D341Med (cell line): Measurements from ENCODE around the gene UBR2.
A peak's percentile ranks its signal among the peaks of the same experiment; 100 is the strongest.

Experiments
- DNase-seq: peaks from one replicate; pipeline ENCODE4 v3.0.0; 2012; ENCODE audit warnings: low spot score

UBR2 gene

DNA sequence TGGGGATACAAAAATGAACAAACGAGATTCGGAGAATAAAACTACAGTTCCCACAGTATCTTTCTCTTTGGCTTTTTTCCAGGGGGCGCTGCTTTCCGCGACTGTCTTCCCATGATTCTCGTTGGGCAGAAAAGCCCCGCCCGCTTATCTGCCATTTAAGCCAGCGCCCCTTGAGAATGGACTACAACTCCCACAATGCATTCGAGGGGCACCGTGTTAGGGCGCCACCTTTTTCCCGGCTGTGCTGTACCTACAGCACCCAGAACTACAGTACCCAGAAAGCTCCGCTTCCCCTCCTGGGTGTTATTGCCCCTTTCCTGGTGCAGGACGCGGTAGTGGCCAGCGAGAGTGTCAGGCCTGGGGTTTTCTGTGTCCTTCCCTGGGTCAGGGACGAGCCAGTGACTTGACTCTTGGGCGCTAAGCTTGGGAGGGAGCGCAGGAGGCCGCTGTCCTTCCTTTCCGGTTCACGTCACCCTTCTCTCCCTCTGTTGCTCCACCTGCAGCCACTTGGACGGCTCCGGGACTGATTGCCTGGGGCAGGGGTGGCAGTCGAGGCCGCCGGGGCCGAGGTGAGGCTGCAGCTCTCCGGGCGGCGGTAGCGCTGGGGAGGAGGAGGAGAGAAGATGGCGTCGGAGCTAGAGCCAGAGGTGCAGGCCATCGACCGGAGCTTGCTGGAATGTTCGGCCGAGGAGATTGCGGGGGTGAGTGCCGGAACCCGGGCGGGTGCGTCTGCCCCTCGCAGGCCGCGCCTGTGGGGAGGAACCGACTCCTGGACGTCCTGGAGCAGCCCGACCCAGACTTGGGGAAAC is at the start of gene UBR2:
UBR2 (plus strand) TSS at position 333 of the 809 bp plus-strand sequence; CDS start at position 624, 291 bp downstream.
- DNase-seq: peak; percentile 92

DNA sequence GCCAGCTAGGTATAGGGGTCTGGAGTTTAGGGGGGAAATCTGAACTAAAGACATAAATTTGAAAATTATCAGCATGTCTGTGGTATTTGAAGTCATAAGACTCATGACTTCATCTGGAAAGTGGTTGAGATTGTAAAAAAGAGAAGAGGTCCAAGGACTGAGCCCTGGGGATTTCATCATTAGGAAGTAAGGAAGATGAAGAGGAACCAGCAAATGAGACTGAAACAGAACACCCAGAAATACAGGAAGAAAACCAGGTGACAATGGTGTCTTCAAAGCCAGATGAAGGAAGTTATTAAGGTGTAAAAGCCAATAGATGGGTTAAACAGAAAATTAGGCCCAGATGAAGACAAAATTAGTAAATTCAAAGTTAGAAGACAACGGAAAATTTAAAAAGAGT is 49.1 kb upstream of the UBR2 start:
- no peak for DNase-seq

DNA sequence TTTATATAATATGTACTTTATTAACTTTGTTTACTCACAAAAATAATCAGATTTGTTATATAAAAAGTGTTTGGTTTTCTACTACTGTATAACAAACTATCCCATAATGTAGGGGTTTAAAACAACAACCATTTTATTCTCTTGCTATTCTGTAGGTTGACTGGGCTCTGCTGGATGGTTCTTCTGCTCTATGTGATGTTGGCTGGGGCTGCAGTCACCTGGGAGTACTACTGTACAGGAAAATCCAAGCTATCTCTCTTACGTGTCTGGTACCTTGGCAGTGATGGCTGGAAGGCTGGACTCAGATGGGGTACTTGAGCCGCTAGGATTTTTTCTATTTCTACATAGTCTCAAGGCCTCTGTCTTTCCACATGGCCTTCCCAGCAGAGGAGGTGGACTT is 44.0 kb upstream of the UBR2 start:
- no peak for DNase-seq

DNA sequence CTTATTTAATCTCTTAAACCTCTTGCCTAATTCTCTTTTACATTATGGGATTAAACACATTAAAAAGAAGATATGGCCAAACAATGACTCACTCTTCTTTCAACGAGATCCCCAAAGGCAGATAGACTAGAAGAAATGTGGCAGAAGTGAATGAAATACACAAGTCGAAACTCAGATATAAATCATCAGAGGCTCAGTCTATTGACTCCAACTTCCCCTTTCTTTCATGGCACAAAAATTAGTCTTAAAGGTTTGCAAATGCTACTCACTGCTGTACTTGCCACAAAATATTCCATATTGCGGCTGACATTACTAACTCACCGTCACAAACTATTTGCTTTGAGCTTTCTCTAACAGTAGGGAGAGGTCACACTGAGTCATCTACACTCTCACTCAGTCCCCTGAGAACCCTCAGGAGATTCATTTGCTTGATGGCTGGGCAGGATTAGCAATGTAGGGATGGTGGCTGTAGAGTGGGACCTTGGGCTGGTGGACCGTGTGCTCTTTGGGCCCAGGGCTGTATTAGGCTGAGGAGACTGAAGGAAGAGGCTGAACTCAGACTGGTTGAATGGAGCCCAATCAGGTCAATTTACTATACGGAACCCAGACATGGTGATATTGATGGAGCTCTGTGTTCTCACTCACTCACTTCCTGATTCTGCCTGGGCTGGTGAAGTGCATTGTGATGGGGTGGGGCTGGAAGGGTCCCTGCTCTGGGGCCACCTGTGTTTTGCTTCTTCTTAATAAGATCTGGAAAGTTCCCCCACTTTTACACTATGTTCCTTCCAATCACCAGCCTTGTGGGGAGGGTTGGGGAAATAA is 42.8 kb upstream of the UBR2 start:
- no peak for DNase-seq

DNA sequence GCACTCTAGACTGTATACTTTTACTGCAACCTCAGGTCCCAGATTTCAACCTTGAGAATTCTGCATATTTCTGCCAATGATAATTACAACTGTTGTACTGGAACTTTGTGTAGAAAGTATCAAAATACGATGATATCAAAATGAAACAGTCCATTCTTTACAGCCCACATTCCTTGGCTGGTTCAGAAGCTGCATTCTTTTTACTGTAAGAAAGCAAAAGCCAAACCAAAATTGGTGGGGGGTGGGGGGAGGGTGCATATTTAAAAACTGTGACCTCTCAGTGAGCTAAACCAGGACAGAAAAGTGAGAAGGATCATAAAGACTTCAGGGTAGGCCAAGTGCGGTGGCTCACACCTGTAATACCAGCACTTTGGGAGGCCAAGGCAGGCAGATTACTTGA is 41.8 kb upstream of the UBR2 start:
- no peak for DNase-seq

DNA sequence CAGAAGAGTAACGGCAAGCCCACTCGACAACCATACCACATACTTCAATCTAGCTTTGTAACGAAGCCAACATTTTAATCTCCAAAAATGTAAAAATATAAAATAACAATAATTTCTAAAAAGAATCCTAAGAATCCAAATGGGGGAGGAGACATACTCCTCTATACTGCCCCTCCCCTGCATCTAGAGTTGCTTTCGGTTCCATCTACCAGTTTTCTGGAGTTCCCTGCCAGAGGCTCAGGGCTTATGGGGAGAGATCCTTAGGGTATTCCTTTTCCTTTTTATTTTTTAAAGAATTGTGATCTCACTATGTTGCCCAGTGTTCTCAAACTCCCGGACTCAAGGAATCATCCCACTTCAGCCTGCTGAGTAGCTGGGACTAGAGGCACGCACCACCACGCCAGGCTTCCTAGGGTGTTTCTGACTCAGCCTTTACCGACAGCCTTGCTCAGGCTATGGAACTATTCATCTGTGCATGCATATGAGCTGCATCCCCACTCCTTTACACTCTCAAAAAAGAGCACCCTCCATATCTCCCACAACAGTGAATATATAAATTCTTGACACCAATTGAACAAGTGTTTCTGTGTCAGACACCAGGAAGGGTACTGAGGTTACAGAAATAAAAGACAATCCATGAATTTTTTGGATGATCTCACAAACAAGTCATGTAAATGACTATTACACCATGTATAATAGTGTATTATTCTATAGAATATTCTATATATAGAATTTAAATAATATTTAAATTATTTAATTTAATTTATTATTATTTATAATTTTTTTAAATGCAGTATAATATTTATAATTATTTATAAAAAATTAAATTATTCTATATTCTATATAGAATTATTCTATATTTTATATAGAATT is 40.7 kb upstream of the UBR2 start:
- no peak for DNase-seq

DNA sequence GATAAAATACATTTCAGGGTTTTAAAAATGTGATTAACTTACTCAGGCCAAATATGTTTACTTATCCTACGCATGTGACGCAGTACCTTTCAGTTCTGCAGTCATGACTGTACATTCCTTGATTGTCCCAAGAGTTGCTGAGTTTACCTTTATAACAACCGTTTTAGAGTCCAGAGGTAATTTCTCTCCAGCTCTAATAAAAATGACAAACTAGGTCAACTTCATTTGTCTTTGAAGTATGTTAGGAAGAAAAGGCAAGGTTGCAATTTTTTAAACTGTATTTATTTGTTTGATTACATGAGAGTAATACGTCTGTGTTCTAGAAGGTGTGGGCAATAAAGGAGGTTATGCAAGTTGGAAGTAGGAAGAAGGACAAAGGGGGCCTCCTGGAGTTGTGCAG is 38.6 kb upstream of the UBR2 start:
- no peak for DNase-seq

DNA sequence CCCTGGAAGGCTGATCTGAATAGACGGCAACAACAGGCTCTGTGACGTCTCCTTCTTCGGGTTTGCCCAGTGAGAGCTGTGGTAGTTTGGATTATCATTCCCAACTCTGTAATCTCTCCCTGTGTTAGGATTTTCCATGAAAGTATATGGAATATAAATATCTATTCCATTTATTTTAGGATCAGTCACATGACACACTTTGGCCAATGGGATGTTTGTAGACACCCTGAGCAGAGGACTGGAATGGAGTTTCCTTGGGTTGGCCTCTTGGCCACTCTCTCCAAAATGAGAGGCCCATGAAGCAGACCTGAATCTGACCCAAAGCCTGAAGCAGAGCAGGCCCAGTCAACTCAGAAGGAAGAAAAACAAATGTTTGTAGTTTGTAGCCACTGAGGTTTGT is 37.2 kb upstream of the UBR2 start:
- DNase-seq: no peak

DNA sequence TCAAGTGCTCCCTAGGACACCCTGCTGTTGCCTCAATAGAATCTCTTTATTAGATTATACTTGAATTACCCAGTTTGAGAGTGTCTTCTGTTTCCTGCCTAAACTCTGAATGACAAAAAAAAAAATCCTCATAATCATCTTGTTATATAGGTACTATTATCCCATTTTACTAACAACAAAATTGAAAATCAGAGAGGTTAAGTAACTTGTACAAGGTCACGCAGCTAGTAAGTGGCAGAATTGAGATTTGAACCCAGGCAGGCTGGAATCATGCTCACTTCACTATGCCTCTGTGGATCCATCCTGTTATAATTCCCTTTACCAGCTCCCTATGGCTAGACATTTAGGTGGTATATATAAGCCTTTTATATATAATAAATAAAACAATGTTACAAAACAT is 36.6 kb upstream of the UBR2 start:
- DNase-seq: no peak

DNA sequence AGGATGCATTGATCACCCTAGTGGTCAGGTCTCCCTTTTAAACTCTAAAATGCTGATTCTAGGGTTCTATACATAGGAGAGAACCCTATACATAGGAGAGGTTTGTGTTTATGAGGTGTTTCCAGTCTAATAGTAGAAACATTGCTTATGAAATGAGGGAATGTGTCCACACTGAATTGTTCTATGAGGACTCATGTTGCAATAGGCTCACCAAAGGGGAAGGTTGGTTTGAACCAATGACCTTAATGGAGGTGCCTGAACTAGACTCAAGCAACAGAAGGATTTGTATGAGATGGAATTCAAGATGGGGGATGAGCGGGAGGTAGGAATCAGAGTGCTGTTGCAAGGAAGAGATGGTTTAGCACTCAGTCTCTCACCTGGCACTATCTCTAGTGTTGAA is 33.5 kb upstream of the UBR2 start:
- no peak for DNase-seq

DNA sequence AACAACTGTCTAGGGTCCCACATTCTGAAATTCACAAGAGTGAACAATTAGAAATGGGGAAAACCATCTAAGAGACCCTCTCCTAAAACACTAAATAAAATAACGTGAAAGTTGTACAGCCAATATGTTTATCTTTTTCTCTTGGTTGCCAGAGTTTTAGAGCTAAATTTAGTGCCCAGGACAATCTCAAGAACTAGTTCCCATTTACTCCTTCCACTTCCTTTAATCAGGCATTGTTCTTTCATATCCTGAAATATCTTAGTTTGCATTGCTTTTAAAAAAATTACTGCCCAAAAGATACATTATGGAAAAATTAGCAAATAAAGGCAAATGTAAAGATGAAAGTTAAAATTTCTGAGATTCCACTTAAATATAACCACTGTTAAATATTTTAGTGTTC is 33.1 kb upstream of the UBR2 start:
- no peak for DNase-seq

DNA sequence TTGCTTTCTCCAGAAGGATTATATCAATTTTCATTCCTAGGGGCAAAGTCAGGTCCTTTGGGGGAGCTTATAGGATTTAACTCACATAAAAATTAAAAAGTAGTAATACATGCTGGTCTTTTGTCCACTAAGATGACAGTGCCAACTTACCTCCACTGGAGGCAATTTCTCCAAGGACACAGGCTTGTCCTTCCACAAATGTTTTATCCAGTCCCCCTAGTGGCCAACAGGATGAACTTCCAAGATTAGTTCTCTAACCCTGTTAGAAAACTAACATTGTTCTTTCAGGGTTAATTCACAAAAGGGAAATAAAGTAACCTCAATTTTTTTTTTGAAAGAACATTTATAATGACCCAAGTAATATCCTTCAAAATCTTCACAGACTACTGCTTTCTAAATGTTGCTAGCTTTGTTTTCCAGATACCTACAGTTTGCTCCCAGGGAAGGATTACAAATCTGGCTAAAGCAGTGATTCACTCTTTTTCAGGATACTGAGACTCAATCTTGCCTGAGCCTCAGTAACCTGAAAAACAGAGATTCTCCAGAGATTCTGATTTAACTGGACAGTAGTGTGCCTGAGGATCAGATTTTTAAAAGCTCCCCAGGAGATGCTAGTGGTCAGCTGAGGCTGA is 31.7 kb upstream of the UBR2 start:
- DNase-seq: peak; percentile 58

DNA sequence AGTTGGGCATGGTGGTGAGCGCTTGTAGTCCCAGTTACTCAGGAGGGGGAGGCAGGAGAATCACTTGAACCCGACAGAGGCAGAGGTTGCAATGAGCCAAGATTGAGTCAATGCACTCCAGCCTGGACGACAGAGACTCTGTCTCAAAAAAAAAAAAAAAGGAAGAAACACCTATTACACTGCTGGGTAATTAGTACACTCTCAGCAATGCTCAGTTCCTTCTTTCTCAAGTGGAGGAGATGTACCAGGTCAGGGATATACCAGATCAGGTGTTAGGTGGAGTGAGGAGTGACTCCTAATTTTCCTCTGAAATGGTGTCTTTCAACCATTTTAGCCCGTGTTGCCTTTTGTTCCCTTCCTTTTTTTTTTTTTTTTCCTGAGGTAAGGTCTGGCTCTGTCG is 30.0 kb upstream of the UBR2 start:
- DNase-seq: no peak

DNA sequence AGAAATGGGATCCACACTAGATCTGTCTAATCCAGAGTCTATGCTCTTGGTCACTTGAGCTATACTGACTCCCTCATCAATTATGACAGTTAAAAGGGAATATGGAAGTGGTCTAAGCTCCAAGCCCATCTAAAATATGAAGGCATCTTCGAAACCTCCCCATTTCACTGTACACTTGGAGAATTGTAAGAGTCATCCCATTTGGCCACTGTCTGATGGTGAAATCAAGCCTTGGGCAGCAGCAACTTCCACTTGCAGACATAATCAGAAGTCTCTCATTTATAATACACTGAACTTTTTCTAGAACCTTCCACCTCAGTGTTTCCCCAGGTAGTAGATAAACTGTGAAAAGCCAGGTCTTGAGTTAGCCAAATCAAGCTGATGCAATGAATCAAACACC is 26.3 kb upstream of the UBR2 start:
- no peak for DNase-seq

DNA sequence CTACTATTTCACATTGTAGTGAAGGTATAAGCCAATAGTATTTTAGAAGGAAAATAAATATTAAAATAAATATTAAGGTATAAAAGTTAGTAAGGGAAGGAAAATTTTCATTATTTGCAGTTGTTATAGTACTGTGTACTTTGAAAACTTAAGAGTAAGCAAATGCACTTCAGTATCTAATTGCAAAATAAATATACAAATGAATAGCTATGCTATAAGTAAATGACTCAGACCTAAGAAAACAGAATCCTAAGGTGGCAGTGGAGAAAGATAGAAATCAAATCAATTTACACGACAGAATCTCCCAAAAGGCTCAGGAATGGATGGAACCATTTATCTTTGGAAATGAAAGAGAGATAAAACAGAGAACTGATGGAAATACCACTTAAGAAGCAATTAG is 24.7 kb upstream of the UBR2 start:
- DNase-seq: no peak

DNA sequence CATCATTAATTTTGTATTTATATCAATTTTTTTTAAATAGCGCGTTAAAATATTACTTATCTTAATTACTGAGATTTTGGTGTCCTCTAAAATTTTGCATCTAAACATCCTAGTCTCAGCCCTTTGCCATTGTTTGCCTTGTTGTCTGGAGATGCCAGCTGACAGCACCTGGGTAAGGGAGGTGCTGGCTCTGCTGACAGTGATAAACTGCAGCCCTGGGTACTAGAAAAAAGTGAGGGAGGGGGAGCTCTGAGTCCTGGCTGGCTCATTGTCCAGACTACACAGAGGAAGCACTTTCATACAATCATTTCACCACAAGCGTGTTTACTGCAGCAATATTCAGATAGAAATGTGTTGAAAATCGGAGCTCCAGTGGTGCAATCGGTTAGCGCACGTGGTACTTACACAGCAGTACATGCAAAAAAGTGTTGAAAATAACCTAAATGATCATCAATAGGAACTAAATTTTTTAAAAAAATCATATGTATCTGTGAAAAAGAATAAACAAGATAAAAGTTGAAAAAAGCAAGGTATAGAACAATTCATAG is 18.5 kb upstream of the UBR2 start:
- no peak for DNase-seq

DNA sequence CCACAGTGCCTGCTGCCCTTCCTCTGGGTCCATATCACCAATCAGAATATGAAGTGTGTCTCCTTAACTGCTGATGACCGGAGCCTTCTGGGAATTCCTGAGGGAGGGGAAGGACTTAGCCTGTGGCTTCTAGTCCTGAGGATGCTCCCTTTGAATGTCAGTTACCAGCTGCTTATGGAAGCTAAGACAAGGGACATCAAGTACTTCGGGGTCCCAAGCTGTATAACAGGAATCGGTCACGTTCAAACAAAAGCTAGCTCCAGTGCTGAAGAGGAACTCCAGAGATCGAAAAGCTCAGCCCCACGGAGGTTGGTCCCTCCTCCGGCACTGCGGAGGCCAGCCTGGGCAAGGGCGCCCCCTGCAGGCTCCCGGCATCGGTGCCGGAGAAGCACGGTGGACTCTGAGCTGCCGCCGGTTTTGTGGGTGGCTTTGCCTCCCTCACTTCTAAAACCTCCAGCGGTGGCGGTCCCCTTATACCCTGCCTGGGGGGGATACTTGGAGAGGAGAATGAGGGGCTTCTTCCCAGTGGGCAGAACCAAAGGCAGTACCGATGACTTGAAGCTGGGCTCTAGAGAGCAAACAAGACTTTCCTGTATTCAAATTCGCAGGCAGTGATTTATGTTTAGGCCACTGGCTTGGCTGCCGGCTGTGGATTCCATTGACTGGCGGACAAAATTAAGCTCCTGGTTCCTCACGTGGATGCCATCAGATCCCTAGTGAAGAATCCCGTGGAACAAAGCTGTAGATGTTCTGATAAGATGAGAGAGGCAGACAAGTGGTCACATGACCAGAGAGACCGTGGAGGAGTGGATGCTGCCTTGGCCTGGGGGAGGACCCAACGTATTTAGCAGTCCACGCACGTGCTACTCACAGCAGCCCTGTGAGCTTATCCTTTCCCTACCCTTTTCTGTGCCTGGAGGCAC is 16.2 kb upstream of the UBR2 start:
- DNase-seq: peak; percentile 94

DNA sequence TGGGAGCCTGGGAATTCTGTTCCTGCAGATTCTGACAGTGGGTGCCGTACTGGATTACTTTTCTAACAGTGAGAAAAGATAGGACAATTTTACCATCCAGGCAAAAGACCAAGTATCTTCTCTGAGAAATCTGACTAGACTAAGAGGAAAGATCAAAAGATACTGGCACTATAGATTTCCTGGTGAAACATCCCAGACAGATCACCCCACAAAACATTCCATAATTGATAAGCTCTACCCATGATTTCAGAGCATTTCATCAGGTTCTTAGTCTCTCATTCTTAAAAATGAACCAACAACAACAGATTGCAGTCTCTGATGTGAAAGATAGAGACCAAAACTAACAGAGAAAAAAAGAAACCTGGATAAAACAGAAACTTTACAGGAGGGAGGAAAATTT is 13.6 kb upstream of the UBR2 start:
- no peak for DNase-seq

DNA sequence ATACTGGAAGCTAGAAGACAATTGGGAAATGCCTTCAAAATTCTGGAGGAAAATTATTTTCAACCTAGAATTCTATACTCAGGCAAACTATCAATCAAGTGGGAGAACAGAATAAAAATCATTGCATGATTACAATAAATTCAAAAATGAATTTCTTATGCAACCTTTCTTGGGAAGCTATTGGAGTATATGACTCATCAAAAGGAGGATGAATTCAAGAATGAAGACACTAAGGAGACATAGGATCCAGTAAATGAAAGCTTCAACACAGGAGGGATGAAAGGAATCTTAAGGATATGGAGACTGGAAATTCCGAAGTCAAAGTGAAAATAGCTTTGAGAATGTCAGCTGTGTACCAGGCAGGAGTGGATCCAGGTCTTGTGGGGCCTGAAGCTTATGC is 12.6 kb upstream of the UBR2 start:
- DNase-seq: no peak

DNA sequence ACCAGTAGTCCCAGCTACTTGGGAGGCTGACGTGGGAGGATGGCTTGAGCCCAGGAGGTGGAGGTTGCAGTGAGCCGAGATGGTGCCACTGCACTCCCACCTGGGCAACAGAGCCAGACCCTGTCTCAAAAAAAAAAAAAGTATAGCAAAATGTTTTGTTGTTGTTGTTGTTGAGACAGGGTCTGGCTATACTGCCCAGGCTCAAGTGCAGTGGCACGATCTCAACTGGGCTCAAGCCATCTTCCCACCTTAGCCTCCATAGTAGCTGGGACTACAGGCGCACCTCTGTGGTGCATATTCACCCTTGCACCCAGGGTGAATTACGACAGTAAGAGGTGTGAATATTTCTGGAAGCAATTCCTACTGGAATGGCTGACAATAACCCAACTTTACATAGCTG is 11.4 kb upstream of the UBR2 start:
- no peak for DNase-seq
